Left lung (tissue), 10 donors: ENCODE data around the gene CDH4. TPM values are rescaled to one million over a fixed set of nuclear protein-coding genes. Genes with fewer than 3 reads are reported as not detected.

Source experiments
- ATAC-seq: fragments of 200-7000 bp; cut with Tn5 transposase; one replicate; pipeline ENCODE4 v1.9.1; 2020; ENCODE audit warnings: moderate library complexity
- DNase-seq, 4 donors: peaks; one replicate each; pipeline ENCODE4 v3.0.0-alpha.2; 2013 to 2020
- H3K27ac ChIP-seq, 2 donors: fragments of 200-600 bp; sonication (generic) in 1 of 2; one replicate each; pipeline versions ENCODE4 v1.5.0 to v1.8.0; 2020 to 2021
- H3K27me3 ChIP-seq, 2 donors: fragments of 200-600 bp; sonication (generic) in 1 of 2; one replicate each; pipeline versions ENCODE4 v1.5.0 to v1.8.0; 2020 to 2021
- H3K36me3 ChIP-seq, 2 donors: fragments of 200-600 bp; sonication (generic) in 1 of 2; one replicate each; pipeline versions ENCODE4 v1.5.0 to v1.8.0; 2020 to 2021
- H3K4me1 ChIP-seq, 2 donors: fragments of 200-600 bp; one replicate each; pipeline ENCODE4 v1.8.0; 2021
- H3K4me3 ChIP-seq, 2 donors: fragments of 200-600 bp; sonication (generic) in 1 of 2; one replicate each; pipeline versions ENCODE4 v1.5.0 to v1.8.0; 2020 to 2021; ENCODE audit warnings: mild to moderate bottlenecking in 1 of 2
- H3K9me3 ChIP-seq, 2 donors: fragments of 200-600 bp; sonication (generic) in 1 of 2; one replicate each; pipeline versions ENCODE4 v1.5.0 to v1.8.0; 2020 to 2021
- CTCF ChIP-seq, 2 donors: fragments of 200-600 bp; sonication (generic) in 1 of 2; IDR thresholded peaks; one replicate each; pipeline versions ENCODE4 v1.5.0 to v1.8.0; 2021; ENCODE audit warnings: antibody characterized with exemption in 2 of 2
- intact Hi-C, 2 donors: fragments of 100-400 bp; cut with DNase I; formaldehyde crosslinking; loops; one replicate each; pipeline versions ENCODE4 v1.11.2 to v1.14.2; 2022
- polyA plus RNA-seq, 6 donors: library from polyadenylated mRNA; unstranded; fragments of 120-200 nt; gene quantifications; one replicate each; pipeline ENCODE4 v1.2.1, GENCODE V29; 2013; ENCODE audit not compliant: insufficient read length in 6 of 6
- total RNA-seq, 2 donors: library from RNA; stranded (reverse); fragmentation: NEBNext Ultra II Directional; extraction: Animal tissue kit (Norgen Biotek cat#: 25700); gene quantifications; one replicate each; pipeline ENCODE4 v1.2.1, GENCODE V29; 2021
- donor health status: DM: no; HTN: yes; CAD: no.
- donor health status: DM: no; HTN: no; CAD: no.

CDH4 gene
- total and polyA plus RNA-seq, 8 donors, result 0.24 to 10.8 (median 5.1) TPM

- Histone ChIP-seq H3K36me3 (no peaks in the 10 kb centered on the region), H3K4me3 (no peak overlapping the region), H3K4me1 (no peaks in the 10 kb centered on the region), H3K27ac (no peak overlapping the region), H3K27me3 (peaks cover 0 to 10% of the 10 kb centered on the region in 2 donors), H3K9me3 (peaks cover 0 to 2% of the 10 kb centered on the region in 2 donors)
- intact Hi-C loops, result no loop called here
- ATAC-seq (no peak), DNase-seq (no peak)
- TF ChIP-seq CTCF (IDR thresholded peaks at IDR 0.05), result no peak
Measured at GRCh38 chr20:61654726-61655125, 402.7 kb downstream of the CDH4 start.

GRCh38 chr20:61655591-61655990 lies 403.5 kb downstream of the CDH4 start:
- intact Hi-C loops, result no loop called here
- ATAC-seq, result no peak
- H3K27me3 ChIP-seq, result peaks cover 0 to 10% of the 10 kb centered on the region in 2 donors

DNA sequence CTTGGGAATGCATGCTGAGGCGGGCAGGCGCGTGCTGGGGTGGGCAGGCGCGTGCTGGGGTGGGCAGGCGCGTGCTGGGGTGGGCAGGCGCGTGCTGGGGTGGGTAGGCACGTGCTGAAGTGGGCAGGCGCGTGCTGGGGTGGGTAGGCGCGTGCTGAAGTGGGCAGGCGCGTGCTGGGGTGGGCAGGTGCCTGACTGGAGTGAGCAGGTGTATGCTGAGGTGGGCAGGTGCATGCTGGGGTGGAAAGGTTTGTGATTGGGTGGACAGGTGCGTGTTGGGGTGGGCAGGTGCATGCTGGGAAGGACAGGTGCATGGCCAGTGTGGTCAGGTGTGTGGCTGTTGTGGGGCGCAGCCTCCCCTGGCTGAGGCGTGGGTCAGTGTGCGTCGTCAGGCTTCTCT lies 404.1 kb downstream of the CDH4 start:
- DNase-seq, result no peak
- no peak for TF ChIP-seq CTCF (IDR thresholded peaks at IDR 0.05)
- H3K4me1 ChIP-seq, result no peaks in the 10 kb centered on the region
- no peak overlapping the region for H3K4me3 ChIP-seq
- H3K27ac ChIP-seq, result no peak overlapping the region
- intact Hi-C loops, result no loop called here
- peaks cover 0 to 7% of the 10 kb centered on the region in 2 donors for H3K27me3 ChIP-seq
- H3K9me3 ChIP-seq, result peaks cover 0 to 2% of the 10 kb centered on the region in 2 donors
- H3K36me3 ChIP-seq, result no peaks in the 10 kb centered on the region
- ATAC-seq, result no peak

More at GRCh38 chr20:61655591-61655990, 403.5 kb downstream of the CDH4 start:
- no peaks in the 10 kb centered on the region for H3K36me3 ChIP-seq
- no peak for DNase-seq
- H3K4me1 ChIP-seq, result no peaks in the 10 kb centered on the region
- peaks cover 0 to 2% of the 10 kb centered on the region in 2 donors for H3K9me3 ChIP-seq
- no peak overlapping the region for H3K27ac ChIP-seq
- no peak overlapping the region for H3K4me3 ChIP-seq
- no peak for TF ChIP-seq CTCF (IDR thresholded peaks at IDR 0.05)

DNA sequence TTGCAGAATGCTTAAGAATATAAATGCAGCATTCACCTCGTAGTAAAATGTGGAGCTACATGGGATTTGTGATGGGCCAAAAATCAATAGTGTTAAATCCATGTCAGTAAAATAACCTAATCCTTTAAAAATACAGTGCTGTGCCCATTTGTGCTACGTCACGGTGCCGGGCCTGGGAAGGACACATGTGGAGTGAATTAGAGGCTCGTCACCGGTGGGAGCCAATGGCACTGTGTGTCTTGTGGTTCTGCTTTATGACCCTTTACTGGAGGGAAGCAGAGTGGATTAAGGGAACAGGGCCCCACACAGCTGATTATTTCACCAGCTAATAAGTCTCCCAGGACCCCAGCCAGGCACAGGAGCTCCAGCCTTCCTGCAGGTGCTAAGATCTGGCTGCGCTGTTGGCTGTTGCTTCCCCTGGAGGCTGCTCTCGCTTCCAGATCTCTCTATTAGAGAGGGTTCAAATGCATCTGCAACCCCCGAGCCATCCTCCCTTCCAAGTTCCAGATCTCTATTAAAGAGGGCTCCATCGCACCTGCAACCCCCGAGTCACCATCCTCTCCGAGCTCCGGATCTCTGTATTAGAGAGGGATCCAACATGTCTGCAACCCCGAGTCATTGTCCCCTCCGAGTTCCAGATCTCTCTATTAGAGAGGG lies 405.8 kb downstream of the CDH4 start:
- intact Hi-C loops, result no loop called here
- DNase-seq, result no peak
- no peaks in the 10 kb centered on the region for H3K36me3 ChIP-seq
- peaks cover 0 to 2% of the 10 kb centered on the region in 2 donors for H3K9me3 ChIP-seq
- no peaks in the 10 kb centered on the region for H3K4me1 ChIP-seq
- H3K27ac ChIP-seq, result no peak overlapping the region
- ATAC-seq, result no peak
- H3K27me3 ChIP-seq, result peaks cover 0 to 7% of the 10 kb centered on the region in 2 donors
- TF ChIP-seq CTCF (IDR thresholded peaks at IDR 0.05), result no peak
- no peak overlapping the region for H3K4me3 ChIP-seq

DNA sequence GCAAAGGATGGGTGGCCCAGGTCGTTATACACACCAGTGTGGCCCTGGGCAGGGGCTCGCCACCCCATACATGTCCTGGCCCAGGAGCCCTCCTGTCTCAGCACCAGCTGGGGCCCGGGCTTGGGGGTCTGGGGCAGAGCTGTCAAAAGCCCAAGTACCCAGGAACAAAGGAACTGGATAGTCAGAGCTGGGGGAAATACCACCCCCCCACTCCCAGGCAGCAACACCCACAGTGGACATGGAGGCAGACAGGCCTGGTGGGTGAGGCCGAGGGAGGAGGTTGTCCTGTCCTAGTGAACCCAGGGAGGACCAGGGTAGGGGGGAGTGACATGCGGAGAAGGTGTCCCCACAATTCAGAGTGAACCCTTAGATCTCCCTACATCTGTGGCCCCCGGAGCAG lies 406.5 kb downstream of the CDH4 start:
- no peak for ATAC-seq
- DNase-seq, result no peak

More for the DNA sequence above, 406.5 kb downstream of the CDH4 start:
- H3K9me3 ChIP-seq, result peaks cover 0 to 6% of the 10 kb centered on the region in 2 donors
- no peaks in the 10 kb centered on the region for H3K36me3 ChIP-seq
- intact Hi-C loops, result no loop called here
- H3K27me3 ChIP-seq, result peaks cover 0 to 14% of the 10 kb centered on the region in 2 donors
- TF ChIP-seq CTCF (IDR thresholded peaks at IDR 0.05), result no peak
- no peak overlapping the region for H3K4me3 ChIP-seq
- H3K27ac ChIP-seq, result no peak overlapping the region
- H3K4me1 ChIP-seq, result no peaks in the 10 kb centered on the region
